ENCODE measurements around the gene ANKRD12. TPM values are rescaled to one million over a fixed set of nuclear protein-coding genes. Genes with fewer than 3 reads are reported as not detected.

Gene ANKRD12
- total RNA-seq, 2 experiments from 2014 or later: 57.5 to 96.0 TPM

DNA sequence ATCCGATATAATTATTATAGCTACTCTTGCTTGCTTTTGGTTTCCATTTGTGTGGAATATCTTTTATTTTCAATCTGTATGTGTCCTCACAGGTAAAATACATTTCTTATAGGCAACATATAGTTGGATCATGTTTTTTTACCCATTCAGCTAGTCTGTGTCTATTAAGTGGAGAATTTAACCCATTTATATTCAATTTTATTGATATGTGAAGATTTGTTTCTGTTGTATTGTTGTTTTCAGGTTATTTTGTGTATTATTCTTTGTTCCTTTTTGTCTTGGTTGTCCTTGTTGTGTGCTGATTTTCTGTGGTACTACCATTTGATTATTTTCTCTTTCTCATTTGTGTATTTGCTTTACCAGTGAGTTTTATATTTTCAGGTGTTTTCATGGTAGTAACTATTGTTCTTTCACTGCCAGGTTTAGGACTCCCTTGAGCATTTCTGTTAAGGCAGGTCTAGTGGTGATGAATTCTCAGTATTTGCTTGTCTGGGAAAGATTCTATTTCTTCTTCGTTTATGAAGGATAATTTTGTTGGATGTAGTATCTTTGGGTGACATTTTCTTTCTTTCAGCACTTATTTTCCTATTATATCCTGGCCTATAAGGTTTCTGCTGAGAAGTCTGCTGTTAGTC is 95.4 kb downstream of the ANKRD12 start:
- Mint-ChIP-seq H3K4me1 (peaks cover 14% of the 10 kb centered on the region), H3K4me3 (no peak overlapping the region), H3K9me3 (ENCODE audit: low read depth) (peaks cover 20% of the 10 kb centered on the region), H3K27me3 (no peaks in the 10 kb centered on the region), H3K27ac (no peak overlapping the region), H3K36me3 (ENCODE audit: low read depth) (peaks cover 82% of the 10 kb centered on the region)
- no peak for ATAC-seq
- intact Hi-C loops (cut with DNase I, micrococcal nuclease): no loop called here
- ChIA-PET CTCF (no interaction called here), POLR2A (no interaction called here)
- DNase-seq: no peak

DNA sequence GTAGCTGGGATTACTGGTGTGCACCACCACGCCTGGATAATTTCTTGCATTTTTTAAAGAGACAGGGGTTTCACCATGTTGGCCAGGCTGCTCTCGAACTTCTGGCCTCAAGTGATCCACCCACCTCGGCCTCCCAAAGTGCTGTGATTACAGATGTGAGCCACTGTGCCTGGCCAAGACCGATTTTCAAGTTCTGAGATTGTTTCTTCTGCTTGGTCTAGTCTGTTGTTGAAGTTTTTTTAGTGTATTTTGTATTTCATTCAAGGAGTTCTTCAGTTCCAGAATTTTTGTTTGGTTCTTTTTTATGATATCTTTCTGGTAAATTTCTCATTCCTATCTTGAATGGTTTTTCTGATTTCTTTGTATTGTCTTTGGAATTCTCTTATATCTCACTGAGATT is 96.4 kb downstream of the ANKRD12 start:
- no peaks in the 10 kb centered on the region for H3K27me3 Mint-ChIP-seq
- DNase-seq (no peak), ATAC-seq (no peak)
- peaks cover 83% of the 10 kb centered on the region for H3K36me3 Mint-ChIP-seq (ENCODE audit: low read depth)
- CTCF ChIA-PET: no interaction called here
- H3K4me3 Mint-ChIP-seq: no peak overlapping the region
- intact Hi-C loops (cut with DNase I, micrococcal nuclease): no loop called here
- H3K4me1 Mint-ChIP-seq: peaks cover 11% of the 10 kb centered on the region
- peaks cover 20% of the 10 kb centered on the region for H3K9me3 Mint-ChIP-seq (ENCODE audit: low read depth)
- H3K27ac Mint-ChIP-seq: no peak overlapping the region
- POLR2A ChIA-PET: no interaction called here

DNA sequence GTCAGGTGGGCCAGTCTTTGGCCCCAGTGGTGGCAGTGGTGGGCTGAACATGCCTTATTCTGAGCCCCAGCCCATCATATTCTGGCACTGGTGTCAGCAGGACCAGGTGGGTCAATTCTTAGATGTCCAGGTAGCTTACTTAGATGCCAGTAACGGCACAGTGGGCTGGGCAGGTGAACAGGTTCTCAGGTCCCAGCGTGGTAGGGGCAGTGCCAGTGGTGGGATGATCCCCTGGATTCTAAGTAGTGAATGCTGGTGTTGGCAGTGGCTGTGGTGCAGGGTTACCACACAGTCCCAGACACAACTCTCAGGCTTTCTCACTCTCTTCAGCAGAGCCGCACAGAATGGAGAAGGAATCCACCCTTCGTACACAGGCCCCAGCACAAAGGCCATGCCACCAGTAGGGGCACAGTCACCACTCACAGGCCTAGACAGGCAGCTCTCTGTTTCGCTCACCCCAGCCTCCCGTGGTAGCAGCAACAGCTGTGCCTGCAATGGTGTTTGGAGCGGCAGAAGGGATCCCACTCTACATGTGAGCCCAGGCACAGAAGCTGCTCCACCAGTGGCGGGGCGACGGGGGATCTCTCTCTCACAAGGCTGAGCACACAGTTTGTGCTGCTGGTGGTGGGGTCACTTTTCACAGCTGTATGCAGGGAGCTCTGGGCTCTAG is 97.3 kb downstream of the ANKRD12 start:
- H3K9me3 Mint-ChIP-seq (ENCODE audit: low read depth): peaks cover 20% of the 10 kb centered on the region
- ChIA-PET POLR2A (no interaction called here), CTCF (interaction anchor here (0.6 kb wide), 1 partner anchor 167 kb away, joined by 3 read pairs; no protein-coding TSS in a partner anchor)
- H3K27ac Mint-ChIP-seq: no peak overlapping the region
- intact Hi-C loops (cut with DNase I, micrococcal nuclease): no loop called here
- H3K27me3 Mint-ChIP-seq: no peaks in the 10 kb centered on the region
- H3K36me3 Mint-ChIP-seq (ENCODE audit: low read depth): peaks cover 81% of the 10 kb centered on the region
- no peak for ATAC-seq
- H3K4me1 Mint-ChIP-seq: peaks cover 9% of the 10 kb centered on the region
- no peak for DNase-seq
- no peak overlapping the region for H3K4me3 Mint-ChIP-seq

DNA sequence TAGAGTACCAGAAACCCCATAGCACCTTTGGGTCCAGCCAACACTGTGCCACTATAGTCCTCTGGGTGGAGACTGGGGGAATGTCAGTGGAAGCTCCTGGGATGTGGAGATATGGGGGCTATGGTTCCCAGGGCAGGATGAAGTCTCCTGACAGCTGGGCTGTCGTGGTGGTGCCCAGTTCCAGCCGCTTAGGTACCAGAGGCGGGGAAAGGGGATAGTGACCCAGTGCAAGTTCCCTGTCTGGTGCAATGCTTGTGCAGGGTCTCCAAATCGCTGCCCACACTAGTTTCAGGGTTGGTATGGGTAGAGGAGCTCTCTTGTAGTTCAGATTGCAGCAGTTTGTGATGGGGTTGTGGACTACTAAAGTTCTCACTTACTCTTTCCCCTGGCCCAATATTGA is 97.9 kb downstream of the ANKRD12 start:
- intact Hi-C loops (cut with DNase I, micrococcal nuclease): no loop called here
- no peak overlapping the region for H3K27ac Mint-ChIP-seq
- no peaks in the 10 kb centered on the region for H3K27me3 Mint-ChIP-seq
- ATAC-seq (no peak), DNase-seq (no peak)
- CTCF ChIA-PET: interaction anchor here (0.6 kb wide), 1 partner anchor 168 kb away, joined by 3 read pairs; no protein-coding TSS in a partner anchor
- peaks cover 20% of the 10 kb centered on the region for H3K9me3 Mint-ChIP-seq (ENCODE audit: low read depth)
- H3K36me3 Mint-ChIP-seq (ENCODE audit: low read depth): peaks cover 78% of the 10 kb centered on the region
- POLR2A ChIA-PET: no interaction called here
- peaks cover 6% of the 10 kb centered on the region for H3K4me1 Mint-ChIP-seq
- H3K4me3 Mint-ChIP-seq: no peak overlapping the region

DNA sequence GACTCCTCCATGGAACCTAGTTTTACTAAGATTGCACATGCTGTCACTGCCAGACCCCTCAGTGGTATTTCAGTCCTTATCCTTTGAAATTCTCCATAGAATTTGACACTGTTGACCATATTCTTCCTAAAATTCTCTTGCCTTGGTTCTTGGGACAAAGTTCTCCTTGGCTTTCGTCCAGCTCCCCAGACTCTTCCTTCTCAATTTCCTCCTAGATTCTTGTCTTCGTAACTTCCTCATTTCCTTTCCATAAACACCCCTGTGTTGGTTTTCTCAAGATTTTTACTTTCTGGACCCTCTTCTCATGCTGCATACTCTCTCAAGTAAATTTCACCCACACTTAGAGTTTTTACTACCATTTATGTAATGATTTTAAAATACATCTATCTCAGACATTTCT is 101.4 kb downstream of the ANKRD12 start:
- Mint-ChIP-seq H3K27me3 (no peaks in the 10 kb centered on the region), H3K27ac (peak overlapping the region; percentile 1), H3K9me3 (ENCODE audit: low read depth) (no peaks in the 10 kb centered on the region), H3K36me3 (ENCODE audit: low read depth) (peaks cover 56% of the 10 kb centered on the region), H3K4me1 (peaks cover 4% of the 10 kb centered on the region), H3K4me3 (no peak overlapping the region)
- no peak for ATAC-seq
- DNase-seq: no peak
- ChIA-PET CTCF (interaction anchor here (1.6 to 2.1 kb wide), 2 partner anchors 11 to 18 kb away, joined by 4 to 7 read pairs; no protein-coding TSS in a partner anchor), POLR2A (no interaction called here)
- intact Hi-C loops (cut with DNase I, micrococcal nuclease): no loop called here

DNA sequence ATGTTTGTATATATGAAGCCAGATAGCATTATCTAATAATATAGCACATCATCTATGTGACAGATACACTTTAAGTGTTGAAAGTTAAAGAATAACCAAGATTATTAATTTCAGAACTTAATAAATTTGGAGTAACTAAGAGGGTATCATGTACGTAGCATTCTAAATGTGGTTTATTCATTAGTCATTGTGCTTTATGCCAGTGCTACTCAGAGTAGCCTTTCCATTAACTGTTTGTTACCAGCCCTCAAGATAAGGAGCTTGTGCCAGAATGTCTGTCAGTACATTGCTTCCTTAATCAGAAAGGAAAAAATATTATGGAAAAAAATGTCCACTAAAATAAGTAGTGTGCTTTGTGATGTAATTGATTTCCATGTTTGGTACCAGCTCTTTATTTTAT is 103.1 kb downstream of the ANKRD12 start:
- H3K36me3 Mint-ChIP-seq (ENCODE audit: low read depth): peaks cover 54% of the 10 kb centered on the region
- intact Hi-C loops (cut with DNase I, micrococcal nuclease): no loop called here

DNA sequence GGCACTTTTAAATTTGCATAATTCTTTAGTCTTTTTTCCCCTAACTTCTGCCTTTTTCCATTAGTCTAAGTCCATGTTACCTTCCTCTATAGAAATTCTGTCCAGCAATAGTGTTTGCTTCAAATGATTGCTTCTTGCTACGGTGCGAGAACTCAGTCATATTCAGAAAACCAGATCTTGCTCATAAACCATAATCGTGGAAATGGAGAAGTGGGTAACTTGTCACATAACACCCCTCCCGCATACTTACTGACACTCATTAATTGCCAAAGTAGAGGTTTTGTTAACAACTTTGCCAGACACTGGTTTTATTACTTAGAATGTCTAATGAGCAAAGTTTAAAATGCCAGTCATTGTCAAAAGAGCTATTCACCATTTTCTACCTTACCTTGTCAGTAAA is 103.7 kb downstream of the ANKRD12 start:
- DNase-seq (no peak), ATAC-seq (peak; percentile 70)
- ChIA-PET POLR2A (interaction anchor here (0.6 to 0.9 kb wide), 3 partner anchors 149 to 376 kb away, joined by 3 to 4 read pairs (median 3); no protein-coding TSS in a partner anchor), CTCF (interaction anchor here (0.8 to 2.1 kb wide), 4 partner anchors 20 to 58 kb away, joined by 3 to 7 read pairs (median 3); no protein-coding TSS in a partner anchor)
- Mint-ChIP-seq H3K4me3 (no peak overlapping the region), H3K27me3 (no peaks in the 10 kb centered on the region), H3K9me3 (ENCODE audit: low read depth) (no peaks in the 10 kb centered on the region), H3K27ac (peak overlapping the region; percentile 18), H3K36me3 (ENCODE audit: low read depth) (peaks cover 54% of the 10 kb centered on the region), H3K4me1 (peaks cover 13% of the 10 kb centered on the region)
- intact Hi-C loops (cut with DNase I, micrococcal nuclease): no loop called here

More for the DNA sequence above, 103.1 kb downstream of the ANKRD12 start:
- ChIA-PET POLR2A (interaction anchor here (0.6 to 0.9 kb wide), 3 partner anchors 149 to 375 kb away, joined by 3 to 4 read pairs (median 3); no protein-coding TSS in a partner anchor), CTCF (interaction anchor here (0.8 to 2.1 kb wide), 4 partner anchors 9 to 50 kb away, joined by 3 to 7 read pairs (median 4); no protein-coding TSS in a partner anchor)
- ATAC-seq: peak; percentile 43
- Mint-ChIP-seq H3K27me3 (no peaks in the 10 kb centered on the region), H3K9me3 (ENCODE audit: low read depth) (no peaks in the 10 kb centered on the region), H3K27ac (no peak overlapping the region), H3K4me3 (no peak overlapping the region), H3K4me1 (peaks cover 13% of the 10 kb centered on the region)
- DNase-seq: no peak

DNA sequence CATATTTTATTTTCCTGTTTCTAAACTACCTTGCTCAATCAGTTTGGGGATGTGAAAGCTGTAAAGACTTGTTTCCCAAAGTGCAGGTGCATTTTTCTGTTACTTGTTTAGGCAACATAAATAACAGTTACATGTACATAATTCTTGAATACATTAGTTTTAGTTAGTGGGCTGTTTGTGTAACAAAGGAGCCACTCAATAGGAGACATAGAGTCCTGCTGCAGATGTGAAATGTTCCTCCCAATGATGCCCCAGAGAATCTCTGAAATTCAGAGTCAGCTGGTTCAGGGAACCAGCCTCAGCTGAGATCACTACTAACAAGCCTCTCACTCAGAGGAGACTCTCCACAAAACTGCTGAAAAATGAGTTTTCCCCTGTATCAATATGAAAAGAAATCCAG is 106.4 kb downstream of the ANKRD12 start:
- Mint-ChIP-seq H3K36me3 (ENCODE audit: low read depth) (peaks cover 39% of the 10 kb centered on the region), H3K4me3 (no peak overlapping the region), H3K9me3 (ENCODE audit: low read depth) (no peaks in the 10 kb centered on the region), H3K27me3 (no peaks in the 10 kb centered on the region), H3K4me1 (peaks cover 13% of the 10 kb centered on the region), H3K27ac (peak overlapping the region; percentile 61)
- POLR2A ChIA-PET: no interaction called here
- intact Hi-C loops (cut with DNase I, micrococcal nuclease): no loop called here
- CTCF ChIA-PET: no interaction called here
- no peak for ATAC-seq
- no peak for DNase-seq

DNA sequence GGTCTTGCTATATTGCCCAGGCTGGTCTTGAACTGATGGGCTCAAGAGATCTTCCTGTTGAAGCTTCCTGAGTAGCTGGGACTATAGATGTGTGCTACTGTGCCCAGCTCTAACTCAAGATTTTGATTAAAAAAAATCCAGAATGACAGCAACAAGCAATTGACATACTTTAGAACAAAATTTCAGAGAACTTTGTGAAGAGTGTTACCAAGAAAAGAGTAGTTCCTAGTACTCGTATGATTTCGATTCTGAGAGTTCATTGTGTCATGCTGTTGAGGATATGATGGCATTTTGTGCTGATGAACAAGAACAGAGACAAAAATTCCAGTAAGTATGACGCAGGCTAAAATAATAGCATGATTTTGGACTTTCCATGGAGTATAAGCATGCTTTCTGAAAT is 107.8 kb downstream of the ANKRD12 start:
- H3K9me3 Mint-ChIP-seq (ENCODE audit: low read depth): no peaks in the 10 kb centered on the region
- DNase-seq (no peak), ATAC-seq (peak; percentile 66)
- no peak overlapping the region for H3K4me3 Mint-ChIP-seq
- intact Hi-C loops (cut with DNase I, micrococcal nuclease): no loop called here
- ChIA-PET POLR2A (no interaction called here), CTCF (interaction anchor here (0.9 to 1.6 kb wide), 3 partner anchors 8 to 25 kb away, joined by 3 read pairs; no protein-coding TSS in a partner anchor)
- peaks cover 12% of the 10 kb centered on the region for H3K4me1 Mint-ChIP-seq
- H3K27ac Mint-ChIP-seq: peak overlapping the region; percentile 63
- H3K27me3 Mint-ChIP-seq: no peaks in the 10 kb centered on the region
- H3K36me3 Mint-ChIP-seq (ENCODE audit: low read depth): peaks cover 30% of the 10 kb centered on the region

DNA sequence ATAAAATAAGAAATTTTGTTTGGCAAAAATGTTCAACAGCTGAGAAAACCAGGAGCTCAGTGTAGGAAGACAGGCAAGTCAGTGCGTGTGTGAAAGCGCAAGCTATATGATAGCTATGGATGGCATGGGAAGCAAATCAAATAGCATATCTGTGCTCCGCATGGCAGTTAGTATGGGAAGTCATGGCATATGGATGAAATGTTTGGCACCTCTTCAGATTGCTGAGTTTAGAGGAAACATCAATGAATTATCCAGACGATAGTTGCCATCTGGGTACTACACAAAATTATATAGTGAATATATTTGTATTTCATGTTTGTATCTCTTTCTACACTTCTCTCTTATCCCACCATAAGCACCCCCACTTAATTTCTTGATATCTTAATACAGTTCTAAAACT is 112.1 kb downstream of the ANKRD12 start:
- CTCF ChIA-PET: interaction anchor here (1.0 kb wide), 1 partner anchor 10 kb away, joined by 4 read pairs; no protein-coding TSS in a partner anchor
- H3K36me3 Mint-ChIP-seq (ENCODE audit: low read depth): peaks cover 37% of the 10 kb centered on the region
- no peak overlapping the region for H3K27ac Mint-ChIP-seq
- POLR2A ChIA-PET: no interaction called here
- no peak overlapping the region for H3K4me3 Mint-ChIP-seq
- H3K9me3 Mint-ChIP-seq (ENCODE audit: low read depth): no peaks in the 10 kb centered on the region
- H3K27me3 Mint-ChIP-seq: no peaks in the 10 kb centered on the region
- intact Hi-C loops (cut with DNase I, micrococcal nuclease): no loop called here
- no peak for ATAC-seq
- peaks cover 5% of the 10 kb centered on the region for H3K4me1 Mint-ChIP-seq
- DNase-seq: no peak

DNA sequence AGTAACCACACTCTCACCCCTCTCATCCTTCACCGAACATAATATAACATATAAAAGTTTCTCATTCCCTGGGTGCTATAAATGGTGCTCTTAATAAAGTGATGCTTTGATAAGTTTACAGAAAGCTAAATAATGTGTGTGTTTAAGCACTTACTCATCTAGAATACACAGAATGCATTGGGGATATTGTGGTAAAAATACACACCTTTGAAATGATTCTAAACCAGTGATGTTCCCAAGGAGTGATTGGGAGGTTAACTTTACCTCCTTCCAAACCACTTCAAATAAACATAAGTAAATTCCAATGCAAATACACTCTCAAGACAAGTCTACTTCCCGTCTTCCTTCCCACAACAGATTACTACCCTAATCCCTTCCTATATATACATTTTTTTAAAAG is 112.7 kb downstream of the ANKRD12 start:
- CTCF ChIA-PET: interaction anchor here (1.0 kb wide), 1 partner anchor 10 kb away, joined by 4 read pairs; no protein-coding TSS in a partner anchor
- peaks cover 5% of the 10 kb centered on the region for H3K4me1 Mint-ChIP-seq
- ATAC-seq: no peak
- H3K36me3 Mint-ChIP-seq (ENCODE audit: low read depth): peaks cover 35% of the 10 kb centered on the region
- H3K4me3 Mint-ChIP-seq: no peak overlapping the region
- POLR2A ChIA-PET: no interaction called here
- H3K27me3 Mint-ChIP-seq: no peaks in the 10 kb centered on the region
- H3K9me3 Mint-ChIP-seq (ENCODE audit: low read depth): no peaks in the 10 kb centered on the region
- H3K27ac Mint-ChIP-seq: no peak overlapping the region
- intact Hi-C loops (cut with DNase I, micrococcal nuclease): no loop called here
- DNase-seq: no peak

DNA sequence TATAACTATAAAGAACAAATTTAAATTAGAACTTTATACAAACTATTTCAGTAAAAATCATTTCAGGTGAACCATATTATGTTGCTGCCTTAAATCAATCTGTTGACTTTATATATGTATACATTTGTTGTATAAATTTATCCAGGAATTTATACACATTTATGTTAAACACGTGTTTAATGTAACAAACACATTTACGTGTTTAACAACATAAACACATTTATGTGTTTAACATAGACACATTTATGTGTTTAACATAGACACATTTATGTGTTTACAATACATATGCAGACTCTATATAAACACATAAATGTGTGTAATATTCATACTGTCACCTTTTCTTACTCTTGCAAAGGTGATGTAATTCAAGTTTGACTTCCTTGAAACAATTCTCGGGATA is 122.6 kb downstream of the ANKRD12 start:
- Mint-ChIP-seq H3K27me3 (no peaks in the 10 kb centered on the region), H3K4me1 (peaks cover 6% of the 10 kb centered on the region), H3K9me3 (ENCODE audit: low read depth) (peaks cover 14% of the 10 kb centered on the region), H3K4me3 (no peak overlapping the region), H3K27ac (no peak overlapping the region), H3K36me3 (ENCODE audit: low read depth) (peaks cover 55% of the 10 kb centered on the region)
- ChIA-PET POLR2A (no interaction called here), CTCF (no interaction called here)
- ATAC-seq (no peak), DNase-seq (no peak)
- intact Hi-C loops (cut with DNase I, micrococcal nuclease): no loop called here
